HG02571 (cell line): ENCODE results near the gene SYDE1.

ENCODE experiments used
- ATAC-seq: cut with Tn5 transposase; IDR thresholded peaks from one replicate; pipeline ENCODE4 v1.9.1; 2021; ENCODE audit warnings: mild to moderate bottlenecking, moderate library complexity; ENCODE audit not compliant: unreplicated experiment

Gene SYDE1

DNA sequence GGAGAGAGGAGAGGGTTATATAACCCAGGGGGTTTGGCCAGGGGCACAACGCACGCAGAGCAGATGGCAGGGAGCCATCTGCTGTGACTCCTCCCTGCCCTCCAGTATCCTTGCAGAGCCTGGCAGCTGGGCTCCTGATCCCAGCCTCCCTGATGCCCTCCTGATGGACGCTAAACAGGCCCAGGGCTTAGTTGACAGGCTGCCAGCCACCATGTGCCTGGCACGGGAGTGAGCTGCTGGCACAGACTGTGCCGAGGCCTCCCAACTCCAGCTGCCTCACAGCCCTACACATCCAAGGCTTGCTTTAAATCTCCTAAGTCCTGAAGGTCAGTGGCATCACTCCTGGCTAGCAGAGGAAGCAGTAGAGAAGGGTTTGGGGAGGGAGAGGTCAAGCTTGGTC is 16.7 kb downstream of the SYDE1 start:
- no peak for ATAC-seq

GRCh38 chr19:15124572-15125231 is 17.5 kb downstream of the SYDE1 start:
- no peak for ATAC-seq

DNA sequence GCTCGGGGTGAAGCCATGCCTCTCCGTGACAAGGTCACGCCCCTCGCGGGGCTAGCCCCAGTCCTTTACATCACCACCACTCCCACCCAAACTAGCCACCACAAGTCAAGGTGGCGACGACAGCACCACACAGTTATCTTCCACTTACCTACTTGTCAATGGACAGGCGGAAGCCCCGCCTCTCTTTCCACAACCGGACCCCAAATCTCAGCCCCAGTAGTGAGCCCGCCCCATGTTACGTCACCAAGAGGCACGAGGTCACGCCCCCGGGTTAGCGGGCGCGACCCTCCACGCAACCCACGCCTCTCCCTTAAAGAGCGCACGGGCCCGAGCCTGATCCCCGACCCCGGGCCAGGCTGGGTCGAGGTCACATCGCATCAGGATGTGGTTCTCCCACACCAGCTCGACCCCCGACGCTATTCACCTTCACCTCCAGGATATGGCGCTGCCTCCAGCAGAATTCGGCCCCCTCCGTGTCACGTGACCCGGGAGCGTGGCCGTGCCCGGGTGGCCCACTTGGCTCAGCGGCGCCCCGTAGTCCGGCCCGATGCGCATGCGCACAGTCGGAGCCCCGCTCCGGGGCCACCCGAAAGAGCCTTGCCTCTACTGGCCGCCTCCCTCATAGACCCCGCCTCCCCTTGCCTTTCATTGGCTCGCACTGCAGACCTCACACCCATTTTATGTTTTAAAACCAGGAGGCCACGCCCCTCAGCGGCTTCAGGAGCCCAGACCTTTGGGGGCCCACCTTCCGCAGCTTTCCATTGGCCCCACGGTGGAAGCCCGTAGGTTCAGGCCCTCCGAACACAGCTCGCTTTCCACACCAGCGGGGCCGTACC is 18.2 kb downstream of the SYDE1 start:
- peak; percentile 87 for ATAC-seq

DNA sequence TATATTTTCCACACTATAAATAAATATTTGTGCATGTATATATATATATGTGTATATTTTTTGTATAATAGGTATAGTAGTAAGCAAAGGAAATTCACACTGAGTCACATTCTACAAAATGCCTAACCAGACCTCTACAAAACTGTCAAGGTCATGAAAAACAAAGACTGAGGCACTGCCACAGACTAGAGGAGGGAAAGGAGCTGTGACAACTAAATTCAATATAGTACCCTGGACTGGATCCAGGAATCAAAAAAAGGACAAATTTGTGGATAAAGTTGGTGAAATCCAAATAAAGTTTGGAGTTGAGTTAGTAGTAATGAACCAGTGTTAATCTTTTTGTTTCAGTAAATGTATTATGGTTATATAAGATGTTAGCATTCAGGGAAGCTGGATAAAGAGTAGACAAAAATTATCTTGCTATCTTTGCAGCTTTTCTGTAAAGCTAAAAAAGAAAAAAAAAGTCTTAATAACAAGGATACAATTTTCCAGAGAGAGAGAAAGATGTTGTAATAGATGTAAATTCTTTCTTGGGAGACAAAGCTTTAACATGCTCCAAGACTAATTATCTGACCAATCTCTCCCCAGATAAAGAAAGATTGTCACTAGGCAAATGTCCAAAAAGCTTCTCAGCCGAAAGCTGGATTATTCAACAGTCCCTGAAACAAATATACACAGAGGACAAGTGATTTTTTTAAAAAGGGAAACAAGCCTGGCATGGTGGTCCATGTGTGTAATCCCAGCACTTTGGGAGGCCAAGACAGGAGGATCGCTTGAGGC is 19.1 kb downstream of the SYDE1 start:
- no peak for ATAC-seq

GRCh38 chr19:15128162-15128770 is 21.1 kb downstream of the SYDE1 start:
- no peak for ATAC-seq

GRCh38 chr19:15129856-15130585 is 22.8 kb downstream of the SYDE1 start:
- ATAC-seq = no peak

DNA sequence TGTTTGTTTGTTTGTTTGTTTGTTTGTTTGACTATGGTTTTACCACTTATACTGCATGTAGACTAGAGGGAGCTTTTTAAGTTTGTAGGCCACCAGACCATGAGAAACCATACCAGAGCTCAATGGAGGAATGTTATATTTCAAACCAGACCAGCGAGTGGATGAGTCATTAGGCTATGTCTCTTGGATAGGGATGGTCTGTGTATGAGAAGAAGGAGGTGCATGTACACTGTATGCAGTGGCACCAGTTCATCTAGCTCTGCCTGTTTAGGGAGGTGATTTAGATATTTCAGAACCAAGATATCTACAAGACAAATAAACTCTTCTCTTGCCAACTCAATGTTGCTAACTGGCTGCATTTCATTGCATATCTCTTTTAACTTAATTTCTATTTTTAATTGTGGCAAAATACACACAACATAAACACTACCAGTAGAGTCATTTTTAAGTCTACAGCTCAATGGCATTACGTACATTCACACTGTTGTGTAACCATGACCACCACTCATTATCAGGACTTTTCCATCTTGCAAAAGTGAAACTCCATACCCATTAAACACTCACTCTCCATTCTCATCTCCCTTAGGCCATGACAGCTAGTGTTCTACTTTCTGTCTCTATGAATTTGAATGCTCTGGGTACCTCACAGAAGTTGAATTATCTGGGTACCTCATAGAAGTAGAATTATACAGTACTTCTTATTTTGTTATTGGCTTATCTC is 29.2 kb downstream of the SYDE1 start:
- no peak for ATAC-seq

DNA sequence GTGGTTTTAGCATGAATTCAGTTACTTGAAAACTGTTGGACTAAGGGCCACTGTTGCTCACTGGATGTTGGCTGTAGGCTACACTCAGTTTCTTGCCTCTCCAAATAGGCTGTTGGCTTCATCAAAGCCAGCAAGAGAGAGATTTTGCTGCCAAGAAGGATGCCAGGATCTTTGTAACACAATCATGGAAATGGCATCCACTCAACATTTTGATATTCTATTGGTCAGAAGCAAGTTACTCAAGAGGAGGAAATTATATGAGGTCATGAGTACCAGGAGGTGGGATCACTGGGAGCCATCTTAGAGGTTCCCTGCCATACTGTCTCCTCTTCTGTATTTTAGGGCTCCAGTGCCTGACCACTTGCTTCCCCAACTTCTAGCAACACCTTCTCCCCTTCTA is 30.6 kb downstream of the SYDE1 start:
- ATAC-seq = no peak

DNA sequence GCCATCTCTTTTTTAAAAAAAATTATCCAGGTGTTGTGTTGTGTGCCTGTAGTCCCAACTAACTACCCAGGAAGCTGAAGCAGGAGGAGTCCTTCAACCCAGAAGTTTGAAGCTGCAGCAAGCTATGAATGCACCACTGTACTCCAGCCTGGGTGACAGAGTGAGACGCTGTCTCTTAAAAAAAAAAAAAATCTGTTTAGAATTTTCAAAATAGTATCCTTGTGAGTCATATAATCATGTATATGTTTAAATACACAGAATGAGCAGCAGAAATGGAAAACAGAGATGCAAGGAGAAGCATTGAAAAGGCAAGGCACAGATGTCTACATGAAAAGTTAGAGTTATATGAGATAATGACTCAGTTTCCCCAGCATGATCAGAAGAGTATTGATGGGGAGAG is 31.2 kb downstream of the SYDE1 start:
- ATAC-seq = no peak

DNA sequence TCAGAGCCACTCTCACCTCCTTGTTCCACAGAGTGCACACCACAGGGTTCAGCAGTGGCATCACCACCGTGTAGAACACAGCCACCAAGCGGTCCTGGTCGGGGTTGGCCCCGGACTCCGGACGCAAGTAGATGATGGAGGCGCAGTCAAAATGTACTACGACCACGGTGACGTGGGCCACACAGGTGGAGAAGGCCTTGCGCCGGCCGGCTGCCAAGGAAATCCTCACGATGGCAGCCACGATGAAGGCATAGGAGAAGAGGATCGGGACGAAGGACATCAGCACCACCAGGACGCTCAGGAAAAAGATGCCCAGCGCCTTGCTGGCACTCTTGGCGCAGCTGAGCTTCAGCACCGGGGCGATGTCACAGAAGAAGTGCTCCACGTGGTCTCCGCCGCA is 33.9 kb downstream of the SYDE1 start:
- ATAC-seq = no peak

DNA sequence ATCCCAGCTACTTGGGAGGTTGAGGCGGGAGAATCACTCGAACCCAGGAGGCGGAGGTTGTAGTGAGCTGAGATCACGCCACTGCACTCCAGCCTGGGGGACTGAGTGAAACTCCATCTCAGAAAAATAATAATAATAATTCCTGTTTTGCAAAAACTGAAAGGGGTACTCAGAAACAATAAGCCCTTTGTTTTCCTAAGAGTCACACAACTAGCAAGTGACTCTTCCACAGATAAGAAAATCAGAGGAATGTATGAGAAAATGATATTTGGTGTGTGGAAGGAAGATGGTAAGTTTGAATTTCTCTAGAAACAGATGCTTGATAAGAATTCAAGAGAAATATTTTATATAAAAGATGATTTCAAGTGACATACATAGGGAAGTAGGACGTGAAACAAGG is 35.1 kb downstream of the SYDE1 start:
- no peak for ATAC-seq

DNA sequence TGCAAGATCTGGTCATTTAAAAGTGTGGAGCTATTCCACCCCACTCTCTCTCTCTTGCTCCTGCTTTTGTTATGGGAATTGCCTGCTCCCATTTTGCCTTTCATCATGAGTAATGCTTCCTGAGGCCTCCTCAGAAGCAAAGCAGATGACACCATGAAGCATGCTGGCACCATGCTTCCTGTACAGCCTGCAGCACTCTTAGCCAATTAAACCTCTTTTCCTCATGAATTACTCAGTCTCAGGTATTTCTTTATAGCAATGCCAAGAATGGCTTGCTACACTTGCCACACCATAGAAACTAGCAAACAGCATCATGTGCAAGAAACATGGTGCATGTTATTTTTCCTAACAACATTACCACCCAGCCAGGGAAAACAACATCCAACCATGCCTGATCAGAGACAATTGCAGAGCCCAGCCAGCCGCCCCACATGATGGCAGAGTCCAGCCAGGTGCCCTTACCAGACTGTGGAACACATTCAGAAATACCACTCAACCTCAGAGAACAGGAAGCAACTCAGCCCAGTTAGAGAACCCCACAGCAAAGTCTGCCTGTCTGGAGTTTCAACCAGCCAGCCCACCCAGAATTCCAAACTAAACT is 36.9 kb downstream of the SYDE1 start:
- no peak for ATAC-seq

GRCh38 chr19:15147090-15147489 is 39.9 kb downstream of the SYDE1 start:
- ATAC-seq = no peak

- ATAC-seq = no peak
Observed at GRCh38 chr19:15149737-15150136, 42.5 kb downstream of the SYDE1 start.

DNA sequence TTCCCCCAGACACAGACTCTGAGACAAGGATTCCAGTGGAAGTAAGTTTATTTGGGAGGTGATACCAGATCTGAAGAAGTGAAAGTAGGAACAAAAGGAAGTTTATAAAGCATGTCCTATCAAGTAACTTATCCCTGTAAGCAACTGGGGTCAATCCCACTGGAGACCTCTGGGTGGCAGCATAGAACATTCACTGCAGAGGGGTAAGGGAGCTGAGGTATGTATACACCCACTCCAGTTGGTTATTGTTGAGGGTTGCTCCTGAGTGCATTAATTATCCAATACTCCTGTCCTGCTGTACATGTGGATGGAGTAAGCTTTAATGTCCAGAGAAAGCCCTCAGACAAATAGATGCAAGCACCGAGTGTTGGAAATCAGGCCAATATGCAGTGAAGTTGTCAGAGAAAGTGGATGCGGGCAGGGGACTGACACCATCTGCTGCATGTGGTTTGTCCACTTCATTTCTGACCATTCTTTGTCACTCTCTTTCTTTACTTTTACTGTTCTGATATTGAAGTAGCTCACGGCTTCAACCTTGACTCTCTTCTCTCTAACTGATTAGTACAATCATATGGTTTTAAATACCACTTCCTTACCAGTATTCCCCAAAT is 46.9 kb downstream of the SYDE1 start:
- no peak for ATAC-seq

- ATAC-seq = no peak
Observed at GRCh38 chr19:15155296-15155695, 48.1 kb downstream of the SYDE1 start.

DNA sequence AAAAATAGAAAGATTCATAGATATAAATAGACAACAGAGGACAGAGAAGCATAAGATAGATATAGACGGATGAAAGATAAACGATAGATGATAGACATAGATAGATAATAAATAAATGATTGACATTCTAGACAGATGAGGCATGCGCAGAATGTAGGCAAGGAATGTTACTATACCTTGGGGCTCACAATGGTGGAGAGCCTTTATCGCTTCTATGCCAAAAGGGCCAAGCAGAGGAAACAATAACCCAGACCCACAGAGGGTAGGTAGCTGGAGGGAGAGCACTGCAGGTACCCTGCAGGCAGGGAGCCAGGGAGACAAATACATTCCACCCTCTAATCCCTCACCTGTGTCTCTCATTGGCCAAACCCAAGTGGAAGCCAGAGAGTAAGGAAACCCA is 49.2 kb downstream of the SYDE1 start:
- no peak for ATAC-seq

DNA sequence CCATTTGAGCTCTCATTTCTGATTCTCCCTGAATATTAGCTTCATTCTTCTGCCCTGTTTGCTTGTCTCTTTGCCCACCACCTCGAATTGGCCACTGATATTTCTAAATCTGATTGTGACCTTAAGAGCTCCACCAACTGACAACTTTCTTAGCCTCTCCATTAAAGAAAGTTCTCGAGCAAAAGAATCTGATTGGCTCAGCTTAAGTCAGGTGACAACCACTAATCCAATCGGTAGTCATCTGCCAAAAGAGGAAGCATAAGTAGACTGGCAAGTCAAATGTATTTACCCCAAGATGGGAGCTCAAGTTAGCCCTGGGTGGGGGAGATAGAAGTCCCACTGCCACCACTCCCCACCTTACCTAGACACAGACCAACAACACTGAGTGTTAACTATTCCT is 52.0 kb downstream of the SYDE1 start:
- no peak for ATAC-seq
